Adipocyte (in vitro differentiated cells): Measurements from ENCODE around the gene GLOD4.
"Not testable (repeated sequence)": the region's sequence is repeated elsewhere in the genome, so short reads cannot be mapped to it uniquely, and the experiment has no call there.

Experiments
- DNase-seq: peaks from one replicate; pipeline ENCODE4 v3.0.0-alpha.2; 2015; ENCODE audit warnings: low read depth
- H3K27me3 ChIP-seq: replicated peaks from 2 replicates; pipeline ENCODE4 v1.7.0; 2013; ENCODE audit warnings: mild to moderate bottlenecking, low read length, moderate library complexity; ENCODE audit not compliant: control insufficient read depth, insufficient read depth
- H3K36me3 ChIP-seq: 2 replicates; pipeline ENCODE4 v1.7.0; 2013; ENCODE audit warnings: low read length, mild to moderate bottlenecking, moderate library complexity; ENCODE audit not compliant: control insufficient read depth, insufficient read depth, severe bottlenecking
- H3K4me1 ChIP-seq: 2 replicates; pipeline ENCODE4 v1.7.0; 2013; ENCODE audit warnings: mild to moderate bottlenecking, low read length, moderate library complexity; ENCODE audit not compliant: control insufficient read depth, insufficient read depth
- H3K4me3 ChIP-seq: 2 replicates; pipeline ENCODE4 v1.7.0; 2013; ENCODE audit warnings: mild to moderate bottlenecking, low read length, moderate library complexity
- H3K9ac ChIP-seq: 2 replicates; pipeline ENCODE4 v1.7.0; 2013; ENCODE audit warnings: mild to moderate bottlenecking, low read length, moderate library complexity
- H3K9me3 ChIP-seq: 2 replicates; pipeline ENCODE4 v1.7.0; 2013; ENCODE audit warnings: mild to moderate bottlenecking, low read length, moderate library complexity; ENCODE audit not compliant: control insufficient read depth

Gene GLOD4

GRCh38 chr17:812638-813204 is 30.6 kb upstream of the GLOD4 start:
- Histone ChIP-seq H3K36me3 (no peaks in the 10 kb centered on the region), H3K27me3 (no peaks in the 10 kb centered on the region), H3K4me1 (peaks cover 2% of the 10 kb centered on the region), H3K9ac (no peak overlapping the region), H3K9me3 (no peaks in the 10 kb centered on the region), H3K4me3 (no peak overlapping the region)
- DNase-seq, result no peak

- no peak for DNase-seq
- Histone ChIP-seq H3K9me3 (no peaks in the 10 kb centered on the region), H3K9ac (no peak overlapping the region), H3K4me1 (peaks cover 2% of the 10 kb centered on the region), H3K27me3 (no peaks in the 10 kb centered on the region), H3K36me3 (no peaks in the 10 kb centered on the region), H3K4me3 (no peak overlapping the region)
These were observed 29.1 kb upstream of the GLOD4 start for GRCh38 chr17:811051-811784.

DNA sequence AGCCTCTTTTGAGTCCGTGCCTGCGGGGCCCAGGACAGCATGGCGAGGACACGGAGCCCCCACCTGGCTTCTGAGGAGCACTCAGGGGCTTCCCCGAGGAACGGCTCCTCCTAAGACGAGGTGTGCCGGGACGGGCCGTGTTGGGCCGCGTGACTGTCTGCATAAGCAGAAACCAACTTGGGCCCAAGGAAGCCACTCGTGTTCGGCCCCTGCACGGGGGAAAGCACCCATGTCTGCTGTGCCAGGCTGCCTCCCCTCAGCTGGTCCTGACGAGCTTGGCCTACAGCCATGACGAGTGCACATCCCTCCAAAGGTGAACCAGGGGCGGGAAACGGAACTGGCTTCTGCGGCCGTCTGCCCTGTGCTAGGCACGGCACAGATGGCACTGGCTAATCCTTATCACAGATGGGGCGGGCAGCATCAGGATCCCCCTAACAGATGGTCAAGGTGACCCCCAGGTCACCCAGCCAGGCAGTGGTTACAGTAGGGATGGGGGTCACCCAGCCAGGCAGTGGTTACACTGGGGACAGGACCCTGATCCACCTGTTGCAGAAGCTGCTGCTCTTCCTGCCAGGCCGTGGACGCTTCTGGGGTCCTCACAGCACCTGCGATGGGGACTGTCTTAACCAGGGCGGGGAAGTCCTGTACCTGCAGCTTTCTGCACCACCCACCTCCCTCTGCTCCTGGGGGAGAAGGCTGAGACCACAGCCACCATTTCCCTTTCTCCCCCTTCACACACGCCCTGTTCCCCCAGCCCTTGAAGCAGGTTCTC is 25.6 kb upstream of the GLOD4 start:
- no peak for DNase-seq

DNA sequence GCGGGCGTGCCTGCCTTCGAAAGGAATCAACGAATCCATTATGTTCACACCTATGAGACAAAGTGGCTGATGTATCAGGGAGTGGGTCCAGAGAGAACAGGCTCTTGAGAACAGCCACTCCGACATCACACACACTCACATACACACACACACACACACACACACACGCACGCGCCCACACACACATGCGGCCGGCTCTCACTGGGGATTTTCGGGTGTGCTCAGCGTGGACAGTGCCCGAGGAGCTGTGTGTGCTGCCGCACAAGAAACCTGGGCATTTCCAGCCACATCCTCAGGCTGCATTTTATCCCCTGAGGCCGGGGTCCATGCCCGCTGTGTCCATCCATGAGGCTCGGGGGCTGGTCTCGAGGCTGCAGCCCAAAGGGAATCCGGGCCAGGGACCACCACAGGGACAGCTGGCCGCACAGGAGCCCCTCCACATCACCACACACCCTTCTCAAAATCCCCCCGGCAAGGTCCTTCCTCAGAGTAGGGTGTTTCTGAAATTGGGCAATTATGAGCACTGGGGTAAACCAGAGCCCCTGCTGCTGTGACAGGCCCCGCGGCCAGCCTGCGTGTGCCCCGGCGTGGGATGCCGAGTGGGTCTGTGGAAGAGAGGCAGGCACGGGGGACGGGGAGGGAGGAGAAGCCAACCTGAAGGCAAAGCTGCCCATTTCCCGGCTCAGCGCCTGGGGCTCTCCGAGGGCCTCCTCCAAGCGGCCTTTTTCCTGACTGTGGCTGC is 24.9 kb upstream of the GLOD4 start:
- H3K9me3 ChIP-seq, result no peaks in the 10 kb centered on the region
- H3K36me3 ChIP-seq, result no peaks in the 10 kb centered on the region
- no peak for DNase-seq
- H3K9ac ChIP-seq, result no peak overlapping the region
- no peak overlapping the region for H3K4me3 ChIP-seq
- no peaks in the 10 kb centered on the region for H3K27me3 ChIP-seq
- H3K4me1 ChIP-seq, result peaks cover 3% of the 10 kb centered on the region

More for the DNA sequence above, 25.6 kb upstream of the GLOD4 start:
- Histone ChIP-seq H3K36me3 (no peaks in the 10 kb centered on the region), H3K9ac (no peak overlapping the region), H3K9me3 (no peaks in the 10 kb centered on the region), H3K27me3 (no peaks in the 10 kb centered on the region), H3K4me3 (no peak overlapping the region), H3K4me1 (no peaks in the 10 kb centered on the region)

DNA sequence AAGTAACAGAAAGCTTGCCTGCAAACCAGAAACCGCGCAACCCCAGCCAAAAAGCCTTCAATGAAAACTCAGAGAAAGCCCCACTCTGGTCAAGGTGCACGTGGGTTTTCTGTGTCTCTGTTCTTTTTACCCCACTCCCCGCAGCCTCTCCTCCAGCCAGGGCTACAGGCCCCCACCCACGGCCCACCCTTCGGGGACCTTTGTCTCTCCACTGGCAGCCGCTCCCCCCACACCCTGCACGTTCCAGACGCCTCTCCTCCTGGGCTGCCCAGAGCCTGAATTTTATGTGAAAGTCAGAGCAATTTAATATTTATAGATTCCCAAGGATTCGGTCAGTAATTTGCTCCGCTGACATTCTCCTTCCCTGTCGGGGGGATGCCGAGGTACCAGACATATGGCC is 24.3 kb upstream of the GLOD4 start:
- Histone ChIP-seq H3K9me3 (no peaks in the 10 kb centered on the region), H3K27me3 (no peaks in the 10 kb centered on the region), H3K36me3 (no peaks in the 10 kb centered on the region), H3K4me1 (peaks cover 3% of the 10 kb centered on the region), H3K9ac (no peak overlapping the region), H3K4me3 (no peak overlapping the region)
- DNase-seq, result no peak

GRCh38 chr17:805886-806285 is 23.8 kb upstream of the GLOD4 start:
- H3K36me3 ChIP-seq, H3K9ac ChIP-seq, DNase-seq, H3K4me3 ChIP-seq, H3K27me3 ChIP-seq, H3K9me3 ChIP-seq, H3K4me1 ChIP-seq: not testable (repeated sequence)

- Histone ChIP-seq H3K4me3 (no peak overlapping the region), H3K4me1 (peaks cover 3% of the 10 kb centered on the region), H3K27me3 (no peaks in the 10 kb centered on the region), H3K9ac (no peak overlapping the region), H3K9me3 (no peaks in the 10 kb centered on the region), H3K36me3 (no peaks in the 10 kb centered on the region)
- no peak for DNase-seq
These were observed 22.7 kb upstream of the GLOD4 start for GRCh38 chr17:804541-805435.

GRCh38 chr17:802901-803881 is 21.1 kb upstream of the GLOD4 start:
- no peak for DNase-seq
- no peak overlapping the region for H3K4me3 ChIP-seq
- no peaks in the 10 kb centered on the region for H3K36me3 ChIP-seq
- no peak overlapping the region for H3K9ac ChIP-seq
- H3K4me1 ChIP-seq, result peaks cover 3% of the 10 kb centered on the region
- no peaks in the 10 kb centered on the region for H3K9me3 ChIP-seq
- no peaks in the 10 kb centered on the region for H3K27me3 ChIP-seq

GRCh38 chr17:802481-802880 is 20.4 kb upstream of the GLOD4 start:
- H3K36me3 ChIP-seq, result no peaks in the 10 kb centered on the region
- peaks cover 3% of the 10 kb centered on the region for H3K4me1 ChIP-seq
- no peak for DNase-seq
- no peak overlapping the region for H3K4me3 ChIP-seq
- no peaks in the 10 kb centered on the region for H3K27me3 ChIP-seq
- H3K9ac ChIP-seq, result no peak overlapping the region
- no peaks in the 10 kb centered on the region for H3K9me3 ChIP-seq

DNA sequence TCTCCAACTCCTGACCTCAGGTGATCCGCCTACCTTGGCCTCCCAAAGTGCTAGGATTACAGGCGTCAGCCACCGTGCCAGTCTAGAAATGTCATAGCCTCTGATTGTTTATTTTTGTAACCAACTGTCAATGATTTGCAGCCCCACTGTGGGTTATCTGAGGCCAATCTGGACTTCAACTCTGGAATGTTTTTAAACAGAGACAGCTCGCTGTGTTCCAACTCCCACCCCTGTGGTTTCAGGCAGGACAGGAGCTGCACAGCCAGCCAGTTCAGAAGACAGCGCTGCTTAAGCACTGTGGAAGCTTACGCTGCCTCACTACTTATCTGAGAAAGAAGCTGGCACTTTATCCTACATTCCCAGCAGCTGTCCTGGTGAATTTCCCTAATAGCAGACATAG is 19.6 kb upstream of the GLOD4 start:
- Histone ChIP-seq H3K4me3 (no peak overlapping the region), H3K9ac (no peak overlapping the region), H3K9me3 (no peaks in the 10 kb centered on the region), H3K4me1 (peaks cover 3% of the 10 kb centered on the region), H3K27me3 (no peaks in the 10 kb centered on the region), H3K36me3 (no peaks in the 10 kb centered on the region)
- no peak for DNase-seq
